GM19372 (cell line): ENCODE results near the gene PARVG.
A peak's percentile ranks its signal among the peaks of the same experiment; 100 is the strongest.

Experiments
- ATAC-seq: cut with Tn5 transposase; IDR thresholded peaks from one replicate; pipeline ENCODE4 v1.9.1; 2021; ENCODE audit warnings: mild to moderate bottlenecking, low read depth, moderate library complexity; ENCODE audit not compliant: unreplicated experiment

The PARVG gene

GRCh38 chr22:44179196-44179988, 1.3 kb upstream of the PARVG start:
- no peak for ATAC-seq

- ATAC-seq: no peak
Measured at GRCh38 chr22:44179989-44180705, 578 bp upstream of the PARVG start.

GRCh38 chr22:44181033-44181911, 547 bp downstream of the PARVG start:
- ATAC-seq: peak; percentile 24

- ATAC-seq: no peak
Measured at GRCh38 chr22:44181912-44182587, 1.3 kb downstream of the PARVG start.

- ATAC-seq: no peak
Measured at GRCh38 chr22:44182588-44183286, 2.0 kb downstream of the PARVG start.

GRCh38 chr22:44183287-44183588, 2.5 kb downstream of the PARVG start:
- ATAC-seq: no peak

GRCh38 chr22:44184006-44184405, 3.3 kb downstream of the PARVG start:
- no peak for ATAC-seq

GRCh38 chr22:44185237-44186120, 4.8 kb downstream of the PARVG start:
- ATAC-seq: no peak

- ATAC-seq: no peak
Measured at GRCh38 chr22:44186121-44186510, 5.4 kb downstream of the PARVG start.

GRCh38 chr22:44186737-44187136, 6.0 kb downstream of the PARVG start:
- no peak for ATAC-seq

- no peak for ATAC-seq
Measured at GRCh38 chr22:44187652-44188230, 7.0 kb downstream of the PARVG start.

GRCh38 chr22:44188316-44188715, 7.6 kb downstream of the PARVG start:
- ATAC-seq: no peak

- no peak for ATAC-seq
Measured at GRCh38 chr22:44188986-44189630, 8.4 kb downstream of the PARVG start.

GRCh38 chr22:44190381-44190976, 9.8 kb downstream of the PARVG start:
- no peak for ATAC-seq

GRCh38 chr22:44191036-44191454, 10.3 kb downstream of the PARVG start:
- ATAC-seq: no peak

- no peak for ATAC-seq
Measured at GRCh38 chr22:44192098-44192815, 11.5 kb downstream of the PARVG start.
